Esophagus mucosa (tissue), 1 donor: Measurements from ENCODE around the gene PPFIA1. TPM values are rescaled to one million over a fixed set of nuclear protein-coding genes. Genes with fewer than 3 reads are reported as not detected.
A peak's percentile ranks its signal among the peaks of the same experiment; 100 is the strongest.

Experiments used
- ATAC-seq: fragments of 200-7000 bp; cut with Tn5 transposase; one replicate; pipeline ENCODE4 v1.9.1; 2020
- total RNA-seq: library from RNA; stranded (reverse); gene quantifications from one replicate; pipeline ENCODE4 v1.2.4, GENCODE V29; 2023
- donor health status: DM: yes; HTN: yes; CAD: no.

The PPFIA1 gene
- total RNA-seq, 1 donor from 2014 or later = 25.1 TPM

DNA sequence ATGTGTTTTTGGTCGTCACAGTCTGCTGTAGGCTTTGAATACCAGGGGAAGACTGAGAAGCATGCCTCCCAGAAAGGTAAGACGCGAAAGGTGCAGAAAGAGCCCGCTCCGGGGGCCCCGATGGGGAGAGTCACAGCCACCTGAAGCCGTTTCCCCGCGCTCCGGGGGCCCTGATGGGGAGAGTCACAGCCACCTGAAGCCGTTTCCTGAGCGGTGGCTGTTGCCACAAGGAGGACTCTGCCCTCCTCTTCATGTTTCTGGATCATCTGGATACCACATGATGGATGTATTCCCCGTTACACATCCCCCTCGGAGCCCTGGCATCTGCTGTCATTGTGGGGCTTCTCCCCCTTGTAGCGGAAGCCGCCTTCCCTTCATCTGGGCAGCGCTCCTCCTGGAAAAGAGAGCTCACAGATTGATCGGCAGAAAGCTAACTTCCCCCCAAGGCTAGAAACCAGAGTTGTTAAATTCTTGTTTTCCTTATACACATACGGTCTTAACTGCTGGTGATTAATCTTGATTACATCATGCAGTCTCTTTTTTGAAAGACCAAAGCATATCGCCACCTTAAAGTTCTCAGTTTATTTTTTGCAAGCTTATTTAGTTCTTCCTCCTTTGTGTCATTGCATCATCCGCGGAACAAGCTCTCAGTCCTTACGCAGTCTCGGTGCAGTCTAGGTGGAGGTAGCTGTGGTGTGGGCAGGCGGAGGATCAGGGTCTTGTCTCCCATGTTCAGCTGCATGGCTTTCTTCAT lies 145.3 kb downstream of the PPFIA1 start:
- no peak for ATAC-seq

DNA sequence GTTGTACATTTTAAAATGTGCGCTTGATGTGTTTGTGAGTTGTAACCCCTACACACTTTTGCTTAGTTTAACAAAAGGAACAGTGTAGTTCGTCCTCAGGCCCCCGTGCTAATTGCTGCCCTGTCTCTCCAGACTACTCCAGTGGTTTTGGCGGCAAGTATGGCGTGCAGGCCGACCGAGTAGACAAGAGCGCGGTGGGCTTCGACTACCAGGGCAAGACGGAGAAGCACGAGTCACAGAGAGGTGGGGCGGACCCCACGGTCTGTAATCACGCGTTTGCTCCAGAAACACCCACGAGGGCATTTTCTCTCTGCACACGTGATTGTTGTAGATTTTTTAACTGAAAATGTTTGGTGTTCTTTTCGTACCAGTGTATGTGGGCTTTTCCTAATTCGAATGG lies 146.4 kb downstream of the PPFIA1 start:
- ATAC-seq = no peak

GRCh38 chr11:70418130-70418529 lies 147.6 kb downstream of the PPFIA1 start:
- ATAC-seq = no peak

- ATAC-seq = no peak
Measured at GRCh38 chr11:70419307-70420007, 149.0 kb downstream of the PPFIA1 start.

GRCh38 chr11:70420008-70420464 lies 149.5 kb downstream of the PPFIA1 start:
- no peak for ATAC-seq

DNA sequence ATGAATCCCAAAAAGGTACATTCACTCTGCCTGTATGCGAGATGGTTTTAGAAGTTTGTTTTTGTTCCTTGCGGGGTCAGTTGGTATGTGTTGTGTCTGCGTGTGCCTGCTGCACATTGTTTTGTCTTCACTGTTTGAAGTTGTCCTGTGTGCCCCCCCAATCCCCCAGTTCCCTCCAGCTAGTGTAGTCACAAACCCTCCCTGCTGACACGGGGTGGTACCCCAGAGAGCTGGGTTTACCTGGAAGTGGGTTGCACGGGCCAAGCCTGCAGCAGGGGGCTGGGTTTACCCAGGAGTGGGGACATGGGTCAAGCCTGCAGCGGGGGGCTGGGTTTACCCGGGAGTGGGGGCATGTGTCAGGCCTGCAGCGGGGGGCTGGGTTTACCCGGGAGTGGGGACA lies 150.0 kb downstream of the PPFIA1 start:
- ATAC-seq = no peak

DNA sequence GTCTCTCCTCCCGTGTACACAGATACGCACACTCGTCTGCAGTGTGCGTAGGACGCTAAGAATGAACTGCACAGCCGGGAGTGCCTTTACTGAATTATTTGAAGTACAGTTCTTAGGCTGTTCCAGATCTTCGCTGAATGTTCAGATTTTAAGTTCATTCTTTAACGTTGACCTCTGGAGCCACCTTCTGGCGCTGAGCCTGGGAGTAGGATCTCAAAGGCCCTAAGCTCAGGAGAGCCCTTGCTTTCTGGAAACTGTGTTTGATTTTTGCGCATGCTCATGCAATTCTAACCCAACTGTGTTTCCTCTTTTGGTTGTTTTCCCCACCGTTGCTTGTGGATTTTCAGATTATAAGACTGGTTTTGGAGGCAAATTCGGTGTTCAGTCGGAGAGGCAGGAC lies 150.6 kb downstream of the PPFIA1 start:
- ATAC-seq = no peak

GRCh38 chr11:70422692-70423522 lies 152.4 kb downstream of the PPFIA1 start:
- peak; percentile 23 for ATAC-seq

- peak; percentile 21 for ATAC-seq
Measured at GRCh38 chr11:70423523-70424505, 153.3 kb downstream of the PPFIA1 start.

DNA sequence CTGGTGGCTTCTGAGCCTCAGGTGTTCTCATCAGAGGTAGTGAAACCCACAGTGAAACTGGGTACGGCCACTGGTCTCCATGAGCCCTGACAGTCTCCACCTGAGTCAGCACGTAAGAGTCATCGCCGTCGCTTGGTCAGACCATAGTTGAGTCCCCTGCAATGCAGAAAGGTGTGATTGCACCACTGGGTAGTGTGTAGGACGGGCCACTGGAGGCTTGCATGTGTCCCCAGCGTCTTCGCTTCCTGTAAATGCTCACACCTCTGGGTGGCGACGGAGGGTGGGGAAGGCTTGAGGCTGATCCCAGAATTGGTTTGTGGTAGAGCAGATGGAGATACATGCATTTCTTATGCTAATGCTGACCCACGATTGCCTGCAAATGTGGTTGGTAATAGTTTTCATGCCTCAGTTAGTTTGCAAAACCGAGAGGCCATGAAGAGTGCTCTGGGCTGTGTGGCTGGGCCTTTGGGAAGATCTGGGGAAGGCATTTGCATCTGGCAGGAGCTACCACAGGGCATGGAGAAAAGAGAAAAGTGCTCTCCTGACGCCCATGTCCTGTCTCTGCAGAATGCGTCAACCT lies 154.4 kb downstream of the PPFIA1 start:
- ATAC-seq = no peak

- ATAC-seq = no peak
Measured at GRCh38 chr11:70427436-70427835, 156.9 kb downstream of the PPFIA1 start.

DNA sequence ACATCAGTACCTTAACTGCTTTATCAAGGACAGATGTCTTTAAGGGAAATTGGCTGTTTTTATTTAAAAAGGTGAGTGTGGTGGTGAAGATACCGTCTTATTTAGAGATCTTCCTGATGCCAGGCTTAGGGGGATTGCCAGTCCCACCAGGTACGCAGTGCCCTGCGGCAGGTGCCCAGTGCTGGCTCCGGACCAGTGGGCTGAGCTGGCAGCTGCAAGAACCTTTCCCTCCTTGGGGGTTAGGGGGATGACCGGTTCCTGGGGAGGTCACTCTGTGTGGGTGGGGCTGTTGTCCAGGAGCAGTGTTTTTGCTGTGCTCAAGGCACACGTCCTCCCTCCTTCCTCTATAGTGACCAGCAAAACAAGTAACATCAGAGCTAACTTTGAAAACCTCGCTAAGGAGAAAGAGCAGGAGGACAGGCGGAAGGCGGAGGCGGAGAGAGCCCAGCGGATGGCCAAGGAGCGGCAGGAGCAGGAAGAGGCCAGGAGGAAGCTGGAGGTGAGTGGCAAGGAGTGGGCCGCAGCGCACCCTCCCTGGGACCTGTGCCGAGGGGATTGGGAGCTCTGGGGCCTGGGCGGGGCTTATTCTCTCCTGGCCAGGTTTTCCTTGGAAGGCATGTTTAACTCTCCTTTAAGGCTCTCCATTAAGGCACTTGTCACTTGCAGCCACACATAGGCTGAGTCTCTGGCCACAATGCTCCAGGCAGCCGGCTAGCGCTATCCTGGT lies 158.4 kb downstream of the PPFIA1 start:
- ATAC-seq = no peak

DNA sequence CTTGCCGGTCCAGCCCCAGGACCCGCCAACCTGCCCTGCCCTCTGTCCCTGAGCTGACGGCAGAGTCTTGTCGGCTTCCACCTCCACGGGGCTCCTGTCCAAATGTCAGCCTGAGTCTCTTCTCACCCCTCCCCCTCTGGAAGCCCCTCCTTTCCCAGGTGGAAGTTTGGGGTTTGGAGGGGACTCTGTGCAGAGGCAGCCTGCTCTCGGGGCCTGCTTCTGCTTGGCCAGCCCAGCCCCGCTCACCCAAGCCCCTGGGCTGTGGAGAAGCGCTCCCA lies 158.9 kb downstream of the PPFIA1 start:
- ATAC-seq = no peak

DNA sequence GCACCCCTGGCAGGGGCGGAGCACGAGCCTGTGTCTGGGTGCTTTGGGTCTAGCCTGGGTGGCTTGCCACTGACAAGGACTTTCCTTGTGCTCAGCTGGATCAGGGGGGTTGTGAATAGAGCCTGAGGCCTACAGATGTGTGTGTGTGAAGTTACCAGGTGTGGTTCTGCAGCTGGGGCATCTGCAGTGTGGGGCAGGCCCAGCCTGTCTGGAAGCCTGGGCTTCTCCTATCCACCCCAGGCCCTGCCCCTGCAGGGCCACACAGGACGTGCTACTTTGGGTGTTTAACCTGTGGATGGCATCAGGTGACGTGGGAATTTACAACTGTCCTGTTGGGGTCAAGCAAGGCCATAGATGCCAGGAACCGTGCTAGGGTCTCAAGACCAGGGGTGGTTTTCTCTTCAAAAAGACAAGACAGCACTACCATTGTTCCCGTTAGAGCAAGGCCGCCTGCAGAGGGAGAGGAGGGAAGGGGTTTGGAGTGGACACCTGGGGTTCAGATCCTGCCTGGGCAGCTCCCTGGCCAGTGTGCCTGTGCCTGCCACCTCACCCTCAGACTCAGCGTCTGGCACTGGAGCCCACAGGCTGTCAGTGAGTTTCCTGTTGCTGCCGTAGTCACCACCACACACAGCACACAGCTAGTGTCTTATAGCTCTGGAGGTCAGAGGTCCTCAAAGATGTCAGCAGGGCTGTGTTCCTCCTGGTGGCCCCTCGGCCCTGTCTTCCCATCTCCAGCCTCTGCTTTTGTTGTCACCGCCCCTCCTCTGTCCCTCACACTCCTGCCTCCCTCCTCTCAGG lies 159.4 kb downstream of the PPFIA1 start:
- no peak for ATAC-seq

GRCh38 chr11:70430671-70431574 lies 160.4 kb downstream of the PPFIA1 start:
- ATAC-seq = no peak

DNA sequence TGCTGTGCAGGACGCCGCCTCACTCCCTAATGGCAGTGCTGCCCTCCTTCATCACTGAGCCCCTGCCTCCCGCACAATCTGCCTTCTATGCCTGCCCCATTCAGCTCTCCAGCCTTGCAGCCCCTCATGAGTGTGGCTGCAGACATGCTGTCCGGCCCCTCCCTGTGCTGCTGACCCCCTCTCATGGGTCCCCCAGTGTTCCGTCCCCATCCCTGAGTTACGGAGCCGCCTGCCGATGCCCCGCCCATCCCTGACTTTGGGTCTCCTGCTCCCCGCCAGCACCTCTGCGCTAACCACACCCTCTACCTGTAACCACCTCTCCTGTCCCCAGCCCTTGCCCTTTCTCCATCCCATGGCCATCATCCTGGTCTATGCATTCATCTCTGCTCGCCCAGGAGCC lies 161.1 kb downstream of the PPFIA1 start:
- no peak for ATAC-seq

GRCh38 chr11:70432065-70432464 lies 161.6 kb downstream of the PPFIA1 start:
- ATAC-seq = peak; percentile 26

GRCh38 chr11:70432580-70432979 lies 162.1 kb downstream of the PPFIA1 start:
- no peak for ATAC-seq

DNA sequence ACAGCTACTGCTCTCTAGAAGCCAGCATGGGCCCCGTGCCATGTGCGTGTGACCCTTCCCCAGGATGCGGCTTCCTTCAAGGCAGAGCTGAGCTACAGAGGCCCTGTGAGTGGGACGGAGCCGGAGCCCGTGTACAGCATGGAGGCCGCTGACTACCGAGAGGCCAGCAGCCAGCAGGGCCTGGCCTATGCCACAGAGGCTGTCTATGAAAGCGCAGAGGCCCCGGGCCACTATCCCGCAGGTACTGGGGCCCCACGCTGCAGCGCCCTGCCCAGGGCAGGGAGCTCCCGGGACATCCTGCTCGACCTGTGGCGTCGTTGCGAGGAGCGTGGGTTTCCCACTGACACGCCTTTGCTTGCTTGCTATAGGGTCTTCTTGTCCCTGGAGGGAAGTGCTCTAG lies 162.5 kb downstream of the PPFIA1 start:
- ATAC-seq = no peak
